ENCODE results near the gene CDH22.

Gene CDH22

GRCh38 chr20:46212876-46213275 lies 95.4 kb downstream of the CDH22 start:
- no peak for TF ChIP-seq CTCF (IDR thresholded peaks at IDR 0.05; ENCODE audit: control insufficient read depth, insufficient read depth, low read depth, low read length, missing control alignments)
- H3K4me3 ChIP-seq (ENCODE audit: control insufficient read depth, low read depth, low read length): no peak overlapping the region
- DNase-seq (ENCODE audit: low read depth): no peak

- no peak for DNase-seq (ENCODE audit: low read depth)
- H3K4me3 ChIP-seq (ENCODE audit: control insufficient read depth, low read depth, low read length): no peak overlapping the region
- TF ChIP-seq CTCF (IDR thresholded peaks at IDR 0.05; ENCODE audit: control insufficient read depth, insufficient read depth, low read depth, low read length, missing control alignments): no peak
Observed at GRCh38 chr20:46212252-46212651, 96.0 kb downstream of the CDH22 start.

GRCh38 chr20:46211331-46211722 lies 97.0 kb downstream of the CDH22 start:
- DNase-seq (ENCODE audit: low read depth): no peak
- TF ChIP-seq CTCF (IDR thresholded peaks at IDR 0.05; ENCODE audit: control insufficient read depth, insufficient read depth, low read depth, low read length, missing control alignments): no peak

GRCh38 chr20:46210672-46211330 lies 97.5 kb downstream of the CDH22 start:
- no peak for TF ChIP-seq CTCF (IDR thresholded peaks at IDR 0.05; ENCODE audit: control insufficient read depth, insufficient read depth, low read depth, low read length, missing control alignments)
- DNase-seq (ENCODE audit: low read depth): no peak
- no peak overlapping the region for H3K4me3 ChIP-seq (ENCODE audit: control insufficient read depth, low read depth, low read length)

More at GRCh38 chr20:46211331-46211722, 97.0 kb downstream of the CDH22 start:
- no peak overlapping the region for H3K4me3 ChIP-seq (ENCODE audit: control insufficient read depth, low read depth, low read length)

- TF ChIP-seq CTCF (IDR thresholded peaks at IDR 0.05; ENCODE audit: control insufficient read depth, insufficient read depth, low read depth, low read length, missing control alignments): no peak
- no peak overlapping the region for H3K4me3 ChIP-seq (ENCODE audit: control insufficient read depth, low read depth, low read length)
- no peak for DNase-seq (ENCODE audit: low read depth)
Observed at GRCh38 chr20:46209930-46210671, 98.2 kb downstream of the CDH22 start.

- no peak overlapping the region for H3K4me3 ChIP-seq (ENCODE audit: control insufficient read depth, low read depth, low read length)
- DNase-seq (ENCODE audit: low read depth): no peak
- no peak for TF ChIP-seq CTCF (IDR thresholded peaks at IDR 0.05; ENCODE audit: control insufficient read depth, insufficient read depth, low read depth, low read length, missing control alignments)
Observed at GRCh38 chr20:46207793-46208192, 100.5 kb downstream of the CDH22 start.
